WTC11 (cell line): ENCODE measurements around the gene TEAD1. TPM values are rescaled to one million over a fixed set of nuclear protein-coding genes. Genes with fewer than 3 reads are reported as not detected.
A peak's percentile ranks its signal among the peaks of the same experiment; 100 is the strongest.

Experiments
- ATAC-seq: fragments of 200-7000 bp; cut with Tn5 transposase; 2 replicates; pipeline ENCODE4 v1.10.0; 2021; ENCODE audit warnings: mild to moderate bottlenecking, moderate library complexity
- CTCF ChIA-PET: fragments of 300-600 bp; sonication (Branson Sonifier 250); formaldehyde crosslinking; loops from one replicate; lab custom pipeline; 2021; ENCODE audit warnings: antibody characterized with exemption; lab: Charles Lee
- POLR2A ChIA-PET: fragments of 350-600 bp; sonication (Branson Sonifier 250); formaldehyde crosslinking; loops from one replicate; lab custom pipeline; 2021; ENCODE audit warnings: antibody characterized with exemption; lab: Charles Lee
- DNase-seq: peaks from one replicate; pipeline ENCODE4 v3.0.0; 2021; ENCODE audit warnings: low spot score
- H3K27ac Mint-ChIP-seq: 2 replicates; pipeline ENCODE4 v1.8.0; 2021; ENCODE audit warnings: mixed read lengths
- H3K27me3 Mint-ChIP-seq: 2 replicates; pipeline ENCODE4 v1.8.0; 2021; ENCODE audit warnings: low read depth, mild to moderate bottlenecking, moderate library complexity, mixed read lengths
- H3K36me3 Mint-ChIP-seq: 2 replicates; pipeline ENCODE4 v1.8.0; 2021; ENCODE audit warnings: mixed read lengths
- H3K4me1 Mint-ChIP-seq: 2 replicates; pipeline ENCODE4 v1.8.0; 2022; ENCODE audit warnings: mixed read lengths
- H3K4me3 Mint-ChIP-seq: 2 replicates; pipeline ENCODE4 v1.8.0; 2021; ENCODE audit warnings: mild to moderate bottlenecking, moderate library complexity, mixed read lengths
- H3K9me3 Mint-ChIP-seq: 2 replicates; pipeline ENCODE4 v1.8.0; 2021; ENCODE audit warnings: mixed read lengths
- CREM ChIP-seq: sonication (generic); formaldehyde crosslinking; IDR thresholded peaks from 2 replicates; pipeline ENCODE4 v1.8.1; 2022; ENCODE audit warnings: mild to moderate bottlenecking, missing genetic modification reagents, moderate library complexity
- FOXK1 ChIP-seq: sonication (generic); formaldehyde crosslinking; IDR thresholded peaks from 2 replicates; pipeline ENCODE4 v1.8.0; 2022; ENCODE audit warnings: mild to moderate bottlenecking, moderate library complexity, missing genetic modification reagents
- IRF2 ChIP-seq: sonication (generic); formaldehyde crosslinking; IDR thresholded peaks from 2 replicates; pipeline ENCODE4 v1.8.0; 2022; ENCODE audit warnings: low read depth, missing genetic modification reagents, borderline replicate concordance
- NR3C1 ChIP-seq: sonication (generic); formaldehyde crosslinking; conservative IDR thresholded peaks from 2 replicates; pipeline ENCODE4 v1.8.1; 2023; ENCODE audit warnings: low read depth, mild to moderate bottlenecking, missing genetic modification reagents
- SP1 ChIP-seq: sonication (generic); formaldehyde crosslinking; conservative IDR thresholded peaks from 2 replicates; pipeline ENCODE4 v1.8.1; 2022; ENCODE audit warnings: missing genetic modification reagents
- ZNF121 ChIP-seq: sonication (generic); formaldehyde crosslinking; IDR thresholded peaks from 2 replicates; pipeline ENCODE4 v1.8.0; 2023; ENCODE audit warnings: missing genetic modification reagents
- ZNF671 ChIP-seq: fragments of 250-450 bp; sonication (Bioruptor Pico); IDR thresholded peaks from 2 replicates; pipeline ENCODE4 v1.8.0; 2021; ENCODE audit warnings: mild to moderate bottlenecking
- total RNA-seq: library from RNA; stranded (reverse); gene quantifications from 3 replicates; pipeline ENCODE4 v1.2.3, GENCODE V29; 2021
- TF ChIP-seq, protein P1 (sequence below): fragments of 250-450 bp; sonication (Bioruptor Pico); IDR thresholded peaks from 2 replicates; pipeline ENCODE4 v1.9.0; 2021; ENCODE audit warnings: mild to moderate bottlenecking
- TF ChIP-seq, protein P2 (sequence below): sonication (generic); formaldehyde crosslinking; IDR thresholded peaks from 2 replicates; pipeline ENCODE4 v1.8.1; 2023; ENCODE audit warnings: mild to moderate bottlenecking, moderate library complexity, missing genetic modification reagents
- TF ChIP-seq, protein P3 (sequence below): sonication (generic); formaldehyde crosslinking; IDR thresholded peaks from 2 replicates; pipeline ENCODE4 v1.8.0; 2023; ENCODE audit warnings: missing genetic modification reagents, mild to moderate bottlenecking, borderline replicate concordance
- TF ChIP-seq, protein P4 (sequence below): fragments of 250-450 bp; sonication (Bioruptor Pico); IDR thresholded peaks from 2 replicates; pipeline ENCODE4 v1.9.0; 2021; ENCODE audit warnings: moderate library complexity, mild to moderate bottlenecking, inconsistent platforms, borderline replicate concordance
- TF ChIP-seq, protein P5 (sequence below): sonication (generic); formaldehyde crosslinking; IDR thresholded peaks from 2 replicates; pipeline ENCODE4 v1.8.0; 2022; ENCODE audit warnings: mild to moderate bottlenecking, missing genetic modification reagents
- TF ChIP-seq, protein P6 (sequence below): fragments of 200-600 bp; IDR thresholded peaks from 2 replicates; pipeline ENCODE4 v1.8.0; 2022; ENCODE audit warnings: antibody characterized with exemption
- TF ChIP-seq, protein P7 (sequence below): sonication (generic); formaldehyde crosslinking; IDR thresholded peaks from 2 replicates; pipeline ENCODE4 v1.8.1; 2022; ENCODE audit warnings: mild to moderate bottlenecking, moderate library complexity, missing genetic modification reagents
- TF ChIP-seq, protein P8 (sequence below): sonication (generic); formaldehyde crosslinking; IDR thresholded peaks from 2 replicates; pipeline ENCODE4 v1.8.1; 2022; ENCODE audit warnings: low read depth, mild to moderate bottlenecking, moderate library complexity, missing genetic modification reagents, borderline replicate concordance
- TF ChIP-seq, protein P9 (sequence below): sonication (generic); formaldehyde crosslinking; IDR thresholded peaks from 2 replicates; pipeline ENCODE4 v1.8.0; 2022; ENCODE audit warnings: mild to moderate bottlenecking, missing genetic modification reagents

Gene TEAD1
- total RNA-seq, 1 experiment from 2014 or later, result 79.9 TPM

DNA sequence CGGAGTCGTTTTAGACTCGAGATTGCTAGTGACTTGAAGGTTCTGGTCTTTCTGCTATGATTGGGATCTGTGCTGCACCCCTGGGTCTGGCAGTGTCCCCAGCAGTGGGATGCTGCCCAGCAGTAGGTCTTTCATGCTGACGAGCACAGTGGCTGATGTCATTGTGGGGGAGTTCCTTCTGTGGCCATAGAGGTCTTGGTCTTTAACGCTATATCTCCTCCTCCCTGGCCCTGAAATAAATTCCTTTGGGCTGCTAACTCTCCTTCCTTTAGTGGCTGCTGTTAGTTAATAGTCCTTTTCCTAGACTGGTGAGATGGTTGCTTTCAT lies 136.3 kb downstream of the TEAD1 start:
- Mint-ChIP-seq H3K9me3 (no peaks in the 10 kb centered on the region), H3K4me1 (peaks cover 84% of the 10 kb centered on the region), H3K4me3 (no peak overlapping the region), H3K27me3 (no peaks in the 10 kb centered on the region), H3K27ac (peak overlapping the region; percentile 61), H3K36me3 (no peaks in the 10 kb centered on the region)
- ATAC-seq, result no peak
- DNase-seq, result no peak
- ChIA-PET POLR2A (no interaction called here), CTCF (no interaction called here)
- TF ChIP-seq, protein P1, sequence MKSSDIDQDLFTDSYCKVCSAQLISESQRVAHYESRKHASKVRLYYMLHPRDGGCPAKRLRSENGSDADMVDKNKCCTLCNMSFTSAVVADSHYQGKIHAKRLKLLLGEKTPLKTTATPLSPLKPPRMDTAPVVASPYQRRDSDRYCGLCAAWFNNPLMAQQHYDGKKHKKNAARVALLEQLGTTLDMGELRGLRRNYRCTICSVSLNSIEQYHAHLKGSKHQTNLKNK (CRISPR knock-in tag), result no peak
- TF ChIP-seq, protein P2, sequence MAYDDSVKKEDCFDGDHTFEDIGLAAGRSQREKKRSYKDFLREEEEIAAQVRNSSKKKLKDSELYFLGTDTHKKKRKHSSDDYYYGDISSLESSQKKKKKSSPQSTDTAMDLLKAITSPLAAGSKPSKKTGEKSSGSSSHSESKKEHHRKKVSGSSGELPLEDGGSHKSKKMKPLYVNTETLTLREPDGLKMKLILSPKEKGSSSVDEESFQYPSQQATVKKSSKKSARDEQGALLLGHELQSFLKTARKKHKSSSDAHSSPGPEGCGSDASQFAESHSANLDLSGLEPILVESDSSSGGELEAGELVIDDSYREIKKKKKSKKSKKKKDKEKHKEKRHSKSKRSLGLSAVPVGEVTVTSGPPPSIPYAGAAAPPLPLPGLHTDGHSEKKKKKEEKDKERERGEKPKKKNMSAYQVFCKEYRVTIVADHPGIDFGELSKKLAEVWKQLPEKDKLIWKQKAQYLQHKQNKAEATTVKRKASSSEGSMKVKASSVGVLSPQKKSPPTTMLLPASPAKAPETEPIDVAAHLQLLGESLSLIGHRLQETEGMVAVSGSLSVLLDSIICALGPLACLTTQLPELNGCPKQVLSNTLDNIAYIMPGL, result no peak

DNA sequence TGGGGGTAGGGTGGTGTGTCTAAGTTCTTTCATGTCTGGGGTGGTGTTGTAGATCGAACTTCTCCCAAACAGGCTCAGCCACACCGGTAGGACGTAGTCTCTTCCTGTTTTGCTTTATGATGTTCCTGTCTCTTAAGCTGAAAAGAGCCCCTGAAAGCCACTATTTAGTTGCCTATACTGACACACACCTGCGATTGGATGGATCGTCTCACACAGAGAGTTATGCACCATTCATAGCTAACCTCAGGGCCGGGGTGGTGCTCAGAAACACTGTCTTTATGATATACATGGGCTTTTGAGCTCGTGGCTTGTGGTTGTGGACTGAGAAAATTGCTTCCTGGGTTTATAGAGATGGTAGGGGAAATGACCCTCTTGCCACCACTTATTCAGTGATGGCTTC lies 137.6 kb downstream of the TEAD1 start:
- CTCF ChIA-PET, result no interaction called here
- H3K27ac Mint-ChIP-seq, result no peak overlapping the region
- DNase-seq, result no peak
- TF ChIP-seq, protein P3, sequence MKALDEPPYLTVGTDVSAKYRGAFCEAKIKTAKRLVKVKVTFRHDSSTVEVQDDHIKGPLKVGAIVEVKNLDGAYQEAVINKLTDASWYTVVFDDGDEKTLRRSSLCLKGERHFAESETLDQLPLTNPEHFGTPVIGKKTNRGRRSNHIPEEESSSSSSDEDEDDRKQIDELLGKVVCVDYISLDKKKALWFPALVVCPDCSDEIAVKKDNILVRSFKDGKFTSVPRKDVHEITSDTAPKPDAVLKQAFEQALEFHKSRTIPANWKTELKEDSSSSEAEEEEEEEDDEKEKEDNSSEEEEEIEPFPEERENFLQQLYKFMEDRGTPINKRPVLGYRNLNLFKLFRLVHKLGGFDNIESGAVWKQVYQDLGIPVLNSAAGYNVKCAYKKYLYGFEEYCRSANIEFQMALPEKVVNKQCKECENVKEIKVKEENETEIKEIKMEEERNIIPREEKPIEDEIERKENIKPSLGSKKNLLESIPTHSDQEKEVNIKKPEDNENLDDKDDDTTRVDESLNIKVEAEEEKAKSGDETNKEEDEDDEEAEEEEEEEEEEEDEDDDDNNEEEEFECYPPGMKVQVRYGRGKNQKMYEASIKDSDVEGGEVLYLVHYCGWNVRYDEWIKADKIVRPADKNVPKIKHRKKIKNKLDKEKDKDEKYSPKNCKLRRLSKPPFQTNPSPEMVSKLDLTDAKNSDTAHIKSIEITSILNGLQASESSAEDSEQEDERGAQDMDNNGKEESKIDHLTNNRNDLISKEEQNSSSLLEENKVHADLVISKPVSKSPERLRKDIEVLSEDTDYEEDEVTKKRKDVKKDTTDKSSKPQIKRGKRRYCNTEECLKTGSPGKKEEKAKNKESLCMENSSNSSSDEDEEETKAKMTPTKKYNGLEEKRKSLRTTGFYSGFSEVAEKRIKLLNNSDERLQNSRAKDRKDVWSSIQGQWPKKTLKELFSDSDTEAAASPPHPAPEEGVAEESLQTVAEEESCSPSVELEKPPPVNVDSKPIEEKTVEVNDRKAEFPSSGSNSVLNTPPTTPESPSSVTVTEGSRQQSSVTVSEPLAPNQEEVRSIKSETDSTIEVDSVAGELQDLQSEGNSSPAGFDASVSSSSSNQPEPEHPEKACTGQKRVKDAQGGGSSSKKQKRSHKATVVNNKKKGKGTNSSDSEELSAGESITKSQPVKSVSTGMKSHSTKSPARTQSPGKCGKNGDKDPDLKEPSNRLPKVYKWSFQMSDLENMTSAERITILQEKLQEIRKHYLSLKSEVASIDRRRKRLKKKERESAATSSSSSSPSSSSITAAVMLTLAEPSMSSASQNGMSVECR (CRISPR knock-in tag), result no peak
- TF ChIP-seq, protein P4, sequence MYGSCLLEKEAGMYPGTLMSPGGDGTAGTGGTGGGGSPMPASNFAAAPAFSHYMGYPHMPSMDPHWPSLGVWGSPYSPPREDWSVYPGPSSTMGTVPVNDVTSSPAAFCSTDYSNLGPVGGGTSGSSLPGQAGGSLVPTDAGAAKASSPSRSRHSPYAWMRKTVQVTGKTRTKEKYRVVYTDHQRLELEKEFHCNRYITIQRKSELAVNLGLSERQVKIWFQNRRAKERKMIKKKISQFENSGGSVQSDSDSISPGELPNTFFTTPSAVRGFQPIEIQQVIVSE (CRISPR knock-in tag), result no peak
- no peak for TF ChIP-seq IRF2
- TF ChIP-seq ZNF671 (CRISPR knock-in tag), result no peak
- no peak for TF ChIP-seq NR3C1 (CRISPR knock-in tag)
- TF ChIP-seq, protein P5, sequence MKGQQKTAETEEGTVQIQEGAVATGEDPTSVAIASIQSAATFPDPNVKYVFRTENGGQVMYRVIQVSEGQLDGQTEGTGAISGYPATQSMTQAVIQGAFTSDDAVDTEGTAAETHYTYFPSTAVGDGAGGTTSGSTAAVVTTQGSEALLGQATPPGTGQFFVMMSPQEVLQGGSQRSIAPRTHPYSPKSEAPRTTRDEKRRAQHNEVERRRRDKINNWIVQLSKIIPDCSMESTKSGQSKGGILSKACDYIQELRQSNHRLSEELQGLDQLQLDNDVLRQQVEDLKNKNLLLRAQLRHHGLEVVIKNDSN (CRISPR knock-in tag), result no peak
- TF ChIP-seq ZNF121, result no peak
- no peak for TF ChIP-seq SP1
- TF ChIP-seq CREM (CRISPR knock-in tag), result no peak
- TF ChIP-seq, protein P6, sequence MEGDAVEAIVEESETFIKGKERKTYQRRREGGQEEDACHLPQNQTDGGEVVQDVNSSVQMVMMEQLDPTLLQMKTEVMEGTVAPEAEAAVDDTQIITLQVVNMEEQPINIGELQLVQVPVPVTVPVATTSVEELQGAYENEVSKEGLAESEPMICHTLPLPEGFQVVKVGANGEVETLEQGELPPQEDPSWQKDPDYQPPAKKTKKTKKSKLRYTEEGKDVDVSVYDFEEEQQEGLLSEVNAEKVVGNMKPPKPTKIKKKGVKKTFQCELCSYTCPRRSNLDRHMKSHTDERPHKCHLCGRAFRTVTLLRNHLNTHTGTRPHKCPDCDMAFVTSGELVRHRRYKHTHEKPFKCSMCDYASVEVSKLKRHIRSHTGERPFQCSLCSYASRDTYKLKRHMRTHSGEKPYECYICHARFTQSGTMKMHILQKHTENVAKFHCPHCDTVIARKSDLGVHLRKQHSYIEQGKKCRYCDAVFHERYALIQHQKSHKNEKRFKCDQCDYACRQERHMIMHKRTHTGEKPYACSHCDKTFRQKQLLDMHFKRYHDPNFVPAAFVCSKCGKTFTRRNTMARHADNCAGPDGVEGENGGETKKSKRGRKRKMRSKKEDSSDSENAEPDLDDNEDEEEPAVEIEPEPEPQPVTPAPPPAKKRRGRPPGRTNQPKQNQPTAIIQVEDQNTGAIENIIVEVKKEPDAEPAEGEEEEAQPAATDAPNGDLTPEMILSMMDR, result no peak
- TF ChIP-seq, protein P7, sequence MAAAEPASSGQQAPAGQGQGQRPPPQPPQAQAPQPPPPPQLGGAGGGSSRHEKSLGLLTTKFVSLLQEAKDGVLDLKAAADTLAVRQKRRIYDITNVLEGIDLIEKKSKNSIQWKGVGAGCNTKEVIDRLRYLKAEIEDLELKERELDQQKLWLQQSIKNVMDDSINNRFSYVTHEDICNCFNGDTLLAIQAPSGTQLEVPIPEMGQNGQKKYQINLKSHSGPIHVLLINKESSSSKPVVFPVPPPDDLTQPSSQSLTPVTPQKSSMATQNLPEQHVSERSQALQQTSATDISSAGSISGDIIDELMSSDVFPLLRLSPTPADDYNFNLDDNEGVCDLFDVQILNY (CRISPR knock-in tag), result no peak
- no peak for TF ChIP-seq FOXK1 (CRISPR knock-in tag)
- TF ChIP-seq, protein P8, sequence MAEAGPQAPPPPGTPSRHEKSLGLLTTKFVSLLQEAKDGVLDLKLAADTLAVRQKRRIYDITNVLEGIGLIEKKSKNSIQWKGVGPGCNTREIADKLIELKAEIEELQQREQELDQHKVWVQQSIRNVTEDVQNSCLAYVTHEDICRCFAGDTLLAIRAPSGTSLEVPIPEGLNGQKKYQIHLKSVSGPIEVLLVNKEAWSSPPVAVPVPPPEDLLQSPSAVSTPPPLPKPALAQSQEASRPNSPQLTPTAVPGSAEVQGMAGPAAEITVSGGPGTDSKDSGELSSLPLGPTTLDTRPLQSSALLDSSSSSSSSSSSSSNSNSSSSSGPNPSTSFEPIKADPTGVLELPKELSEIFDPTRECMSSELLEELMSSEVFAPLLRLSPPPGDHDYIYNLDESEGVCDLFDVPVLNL (CRISPR knock-in tag), result no peak
- TF ChIP-seq, protein P2, result no peak
- TF ChIP-seq, protein P9, sequence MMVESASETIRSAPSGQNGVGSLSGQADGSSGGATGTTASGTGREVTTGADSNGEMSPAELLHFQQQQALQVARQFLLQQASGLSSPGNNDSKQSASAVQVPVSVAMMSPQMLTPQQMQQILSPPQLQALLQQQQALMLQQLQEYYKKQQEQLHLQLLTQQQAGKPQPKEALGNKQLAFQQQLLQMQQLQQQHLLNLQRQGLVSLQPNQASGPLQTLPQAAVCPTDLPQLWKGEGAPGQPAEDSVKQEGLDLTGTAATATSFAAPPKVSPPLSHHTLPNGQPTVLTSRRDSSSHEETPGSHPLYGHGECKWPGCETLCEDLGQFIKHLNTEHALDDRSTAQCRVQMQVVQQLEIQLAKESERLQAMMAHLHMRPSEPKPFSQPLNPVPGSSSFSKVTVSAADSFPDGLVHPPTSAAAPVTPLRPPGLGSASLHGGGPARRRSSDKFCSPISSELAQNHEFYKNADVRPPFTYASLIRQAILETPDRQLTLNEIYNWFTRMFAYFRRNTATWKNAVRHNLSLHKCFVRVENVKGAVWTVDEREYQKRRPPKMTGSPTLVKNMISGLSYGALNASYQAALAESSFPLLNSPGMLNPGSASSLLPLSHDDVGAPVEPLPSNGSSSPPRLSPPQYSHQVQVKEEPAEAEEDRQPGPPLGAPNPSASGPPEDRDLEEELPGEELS (CRISPR knock-in tag), result no peak
- no peaks in the 10 kb centered on the region for H3K9me3 Mint-ChIP-seq
- H3K36me3 Mint-ChIP-seq, result no peaks in the 10 kb centered on the region
- peaks cover 84% of the 10 kb centered on the region for H3K4me1 Mint-ChIP-seq
- POLR2A ChIA-PET, result no interaction called here
- ATAC-seq, result no peak
- no peaks in the 10 kb centered on the region for H3K27me3 Mint-ChIP-seq
- no peak overlapping the region for H3K4me3 Mint-ChIP-seq
